SK-N-SH treated with all-trans-retinoic acid at 6 μM for 48 hours (cell line): ENCODE data around the gene CNTN2.

ENCODE experiments used
- ATAC-seq: fragments of 200-7000 bp; cut with Tn5 transposase; 3 replicates; pipeline ENCODE4 v1.9.1; 2020; ENCODE audit warnings: mild to moderate bottlenecking, moderate library complexity
- ARNTL ChIP-seq: fragments of 450-650 bp; formaldehyde crosslinking; IDR thresholded peaks from 2 replicates; pipeline ENCODE4 v1.5.0; 2020; ENCODE audit warnings: low read depth, mild to moderate bottlenecking, moderate library complexity, borderline replicate concordance
- BACH2 ChIP-seq: fragments of 250-450 bp; sonication (Bioruptor Pico); IDR thresholded peaks from 2 replicates; pipeline ENCODE4 v1.9.0; 2021; ENCODE audit warnings: mild to moderate bottlenecking, borderline replicate concordance
- CREB5 ChIP-seq: fragments of 250-450 bp; sonication (Bioruptor Pico); IDR thresholded peaks from 2 replicates; pipeline ENCODE4 v1.5.1; 2020; ENCODE audit warnings: low read depth, mild to moderate bottlenecking, moderate library complexity
- CSDC2 ChIP-seq: fragments of 250-450 bp; sonication (Bioruptor Pico); IDR thresholded peaks from 2 replicates; pipeline ENCODE4 v1.5.0; 2020; ENCODE audit warnings: mild to moderate bottlenecking, moderate library complexity
- CSRNP3 ChIP-seq: fragments of 250-450 bp; sonication (Bioruptor Pico); IDR thresholded peaks from 2 replicates; pipeline ENCODE4 v1.5.1; 2021; ENCODE audit warnings: mild to moderate bottlenecking, moderate library complexity
- ESRRG ChIP-seq: fragments of 250-450 bp; sonication (Bioruptor Pico); IDR thresholded peaks from 2 replicates; pipeline ENCODE4 v1.6.1; 2021; ENCODE audit warnings: mild to moderate bottlenecking
- GLIS3 ChIP-seq: fragments of 250-450 bp; sonication (Bioruptor Pico); IDR thresholded peaks from 2 replicates; pipeline ENCODE4 v1.5.0; 2020; ENCODE audit warnings: mild to moderate bottlenecking, moderate library complexity
- ISL1 ChIP-seq: fragments of 250-450 bp; sonication (Bioruptor Pico); IDR thresholded peaks from 2 replicates; pipeline ENCODE4 v2.1.2; 2022; ENCODE audit warnings: mild to moderate bottlenecking, moderate library complexity
- OSR1 ChIP-seq: fragments of 250-450 bp; sonication (Bioruptor Pico); IDR thresholded peaks from 2 replicates; pipeline ENCODE4 v1.8.0; 2022; ENCODE audit warnings: moderate library complexity, mild to moderate bottlenecking, inconsistent platforms
- PATZ1 ChIP-seq: fragments of 250-450 bp; sonication (Bioruptor Pico); IDR thresholded peaks from 2 replicates; pipeline ENCODE4 v1.8.0; 2020; ENCODE audit warnings: mild to moderate bottlenecking, moderate library complexity, borderline replicate concordance
- POU6F1 ChIP-seq: fragments of 250-450 bp; sonication (Bioruptor Pico); IDR thresholded peaks from 2 replicates; pipeline ENCODE4 v1.8.0; 2021; ENCODE audit warnings: low read depth, mild to moderate bottlenecking, moderate library complexity, borderline replicate concordance
- RARB ChIP-seq: fragments of 250-450 bp; sonication (Bioruptor Pico); IDR thresholded peaks from 2 replicates; pipeline ENCODE4 v1.8.0; 2021; ENCODE audit warnings: mild to moderate bottlenecking, moderate library complexity
- TCF4 ChIP-seq: fragments of 250-450 bp; sonication (Bioruptor Pico); IDR thresholded peaks from 2 replicates; pipeline ENCODE4 v1.8.0; 2021; ENCODE audit warnings: mild to moderate bottlenecking, moderate library complexity, borderline replicate concordance
- TSHZ2 ChIP-seq: fragments of 250-450 bp; sonication (Bioruptor Pico); IDR thresholded peaks from 2 replicates; pipeline ENCODE4 v1.5.0; 2020; ENCODE audit warnings: mild to moderate bottlenecking, moderate library complexity
- ZC3H10 ChIP-seq: fragments of 250-450 bp; sonication (Bioruptor Pico); IDR thresholded peaks from 2 replicates; pipeline ENCODE4 v1.5.1; 2021; ENCODE audit warnings: mild to moderate bottlenecking, moderate library complexity
- ZFP30 ChIP-seq: fragments of 450-650 bp; formaldehyde crosslinking; IDR thresholded peaks from 2 replicates; pipeline ENCODE4 v1.5.0; 2022; ENCODE audit warnings: mild to moderate bottlenecking, moderate library complexity
- ZNF70 ChIP-seq: fragments of 450-650 bp; formaldehyde crosslinking; IDR thresholded peaks from 2 replicates; pipeline ENCODE4 v1.5.0; 2020; ENCODE audit warnings: mild to moderate bottlenecking, moderate library complexity
- ZNF8 ChIP-seq: fragments of 450-650 bp; formaldehyde crosslinking; IDR thresholded peaks from 2 replicates; pipeline ENCODE4 v1.5.0; 2020; ENCODE audit warnings: mild to moderate bottlenecking, moderate library complexity

Gene CNTN2

GRCh38 chr1:205059660-205060059, 16.6 kb downstream of the CNTN2 start:
- no peak for ATAC-seq
- TF ChIP-seq CREB5 (CRISPR knock-in tag) (no peak), ZC3H10 (no peak), ARNTL (CRISPR knock-in tag) (no peak)

- no peak for TF ChIP-seq ZNF8
- TF ChIP-seq ZC3H10: no peak
- TF ChIP-seq PATZ1: no peak
- no peak for TF ChIP-seq TCF4 (CRISPR knock-in tag)
- no peak for TF ChIP-seq CSRNP3 (CRISPR knock-in tag)
- no peak for TF ChIP-seq ISL1 (CRISPR knock-in tag)
Measured at GRCh38 chr1:205060746-205061145, 17.7 kb downstream of the CNTN2 start.

GRCh38 chr1:205061227-205061626, 18.2 kb downstream of the CNTN2 start:
- ATAC-seq: no peak; the same call in 1 of the 3 replicates
- TF ChIP-seq GLIS3: no peak
- no peak for TF ChIP-seq OSR1
- TF ChIP-seq ISL1 (CRISPR knock-in tag): no peak
- no peak for TF ChIP-seq ZNF8
- no peak for TF ChIP-seq ZNF70 (CRISPR knock-in tag)
- no peak for TF ChIP-seq CSDC2 (CRISPR knock-in tag)

More at GRCh38 chr1:205060746-205061145, 17.7 kb downstream of the CNTN2 start:
- ATAC-seq: no peak

- no peak for TF ChIP-seq ISL1 (CRISPR knock-in tag)
- no peak for TF ChIP-seq ZNF8
- no peak for TF ChIP-seq RARB (CRISPR knock-in tag)
- no peak for TF ChIP-seq POU6F1 (CRISPR knock-in tag)
- TF ChIP-seq ZNF70 (CRISPR knock-in tag): no peak
- TF ChIP-seq TCF4 (CRISPR knock-in tag): no peak
- TF ChIP-seq ESRRG: no peak
- no peak for TF ChIP-seq ZFP30 (CRISPR knock-in tag)
- no peak for TF ChIP-seq ARNTL (CRISPR knock-in tag)
Measured at GRCh38 chr1:205061665-205062069, 18.7 kb downstream of the CNTN2 start.

GRCh38 chr1:205062319-205062718, 19.3 kb downstream of the CNTN2 start:
- ATAC-seq: no peak
- TF ChIP-seq ZNF70 (CRISPR knock-in tag): no peak
- TF ChIP-seq OSR1: no peak
- no peak for TF ChIP-seq RARB (CRISPR knock-in tag)
- no peak for TF ChIP-seq CSDC2 (CRISPR knock-in tag)
- TF ChIP-seq ISL1 (CRISPR knock-in tag): no peak
- no peak for TF ChIP-seq TSHZ2
- TF ChIP-seq CSRNP3 (CRISPR knock-in tag): no peak
- TF ChIP-seq BACH2 (CRISPR knock-in tag): no peak

More at GRCh38 chr1:205061665-205062069, 18.7 kb downstream of the CNTN2 start:
- ATAC-seq: peak; percentile 89
